Measurements from ENCODE around the gene SIRPD. TPM values are rescaled to one million over a fixed set of nuclear protein-coding genes. Genes with fewer than 3 reads are reported as not detected.

The SIRPD gene
- total RNA-seq, result 1 to 10 TPM in 1 of 2 donors, under 1 TPM in 1; 0.79 to 1.6 TPM
- under 1 TPM in 1 of 6 donors, not detected in 5; 0.08 TPM for polyA plus RNA-seq (ENCODE audit: insufficient read length in 6 of 6)
- long read RNA-seq, donor 1, result 0 reads
- long read RNA-seq, donor 2, result 0 reads
- long read RNA-seq, donor 3, result 0 reads
- long read RNA-seq, donor 4, result 0 reads
- long read RNA-seq, donor 5, result 0 reads
- long read RNA-seq, donor 6, result 0 reads
- long read RNA-seq, donor 7, result 0 reads
- long read RNA-seq, donor 8, result 0 reads
- long read RNA-seq, donor 9, result 0 reads
- long read RNA-seq, donor 10, partial matches to known transcripts, result 0 of 2 reads
- long read RNA-seq, donor 10, other reads (novel, unspliced or antisense), result 2 of 2 reads
- long read RNA-seq, donor 11, result 0 reads
- long read RNA-seq, donor 12, result 0 reads

GRCh38 chr20:1557605-1558004 is at the start of gene SIRPD:
Gene SIRPD, minus strand, starts transcription at chr20:1557705. Its CDS starts 52 bp downstream, at chr20:1557653.
- ATAC-seq (no peak), DNase-seq (no peak)
- no peak within 1 kb of the TSS for H3K4me3 ChIP-seq
- H3K4me1 ChIP-seq, result peaks cover 0 to 4% of the 10 kb centered on the region in 2 donors
- no peaks in the 10 kb centered on the region for H3K36me3 ChIP-seq
- no peaks in the 10 kb centered on the region for H3K27me3 ChIP-seq
- no peak for TF ChIP-seq CTCF (IDR thresholded peaks at IDR 0.05)
- H3K9me3 ChIP-seq, result peaks cover 0 to 8% of the 10 kb centered on the region in 2 donors
- no peak within 1 kb of the TSS for H3K27ac ChIP-seq
- intact Hi-C loops (cut with DNase I), result no loop called here

GRCh38 chr20:1600736-1601135 is 43.2 kb upstream of the SIRPD start:
- DNase-seq, result no peak
- Histone ChIP-seq H3K4me1 (no peaks in the 10 kb centered on the region), H3K4me3 (no peak overlapping the region), H3K36me3 (no peaks in the 10 kb centered on the region), H3K27ac (no peak overlapping the region), H3K9me3 (no peaks in the 10 kb centered on the region), H3K27me3 (no peaks in the 10 kb centered on the region)
- TF ChIP-seq CTCF (IDR thresholded peaks at IDR 0.05), result no peak
- no peak for ATAC-seq
- intact Hi-C loops (cut with DNase I), result no loop called here

GRCh38 chr20:1595333-1595732 is 37.8 kb upstream of the SIRPD start:
- Histone ChIP-seq H3K27ac (peak overlapping the region in 1 of 2 donors; percentile 60), H3K36me3 (no peaks in the 10 kb centered on the region), H3K27me3 (no peaks in the 10 kb centered on the region), H3K4me1 (no peaks in the 10 kb centered on the region), H3K9me3 (no peaks in the 10 kb centered on the region), H3K4me3 (no peak overlapping the region)
- intact Hi-C loops (cut with DNase I), result no loop called here
- TF ChIP-seq CTCF (IDR thresholded peaks at IDR 0.05), result no peak
- ATAC-seq, result no peak
- no peak for DNase-seq

GRCh38 chr20:1588533-1589460 is 31.3 kb upstream of the SIRPD start:
- no peak for TF ChIP-seq CTCF (IDR thresholded peaks at IDR 0.05)
- Histone ChIP-seq H3K9me3 (no peaks in the 10 kb centered on the region), H3K4me3 (peak overlapping the region in 1 of 2 donors; percentile 23), H3K4me1 (no peaks in the 10 kb centered on the region), H3K36me3 (no peaks in the 10 kb centered on the region), H3K27ac (peak overlapping the region in 1 of 2 donors; percentile 90), H3K27me3 (no peaks in the 10 kb centered on the region)
- ATAC-seq, result no peak
- intact Hi-C loops (cut with DNase I), result no loop called here
- no peak for DNase-seq
